ENCODE measurements around the gene PPFIA3. TPM values are rescaled to one million over a fixed set of nuclear protein-coding genes. Genes with fewer than 3 reads are reported as not detected.
A peak's percentile ranks its signal among the peaks of the same experiment; 100 is the strongest.

The PPFIA3 gene
- total and polyA plus RNA-seq, 2 donors (not counting 1 experiment from before 2014, with no cell fraction given): 0.62 to 1.3 TPM

DNA sequence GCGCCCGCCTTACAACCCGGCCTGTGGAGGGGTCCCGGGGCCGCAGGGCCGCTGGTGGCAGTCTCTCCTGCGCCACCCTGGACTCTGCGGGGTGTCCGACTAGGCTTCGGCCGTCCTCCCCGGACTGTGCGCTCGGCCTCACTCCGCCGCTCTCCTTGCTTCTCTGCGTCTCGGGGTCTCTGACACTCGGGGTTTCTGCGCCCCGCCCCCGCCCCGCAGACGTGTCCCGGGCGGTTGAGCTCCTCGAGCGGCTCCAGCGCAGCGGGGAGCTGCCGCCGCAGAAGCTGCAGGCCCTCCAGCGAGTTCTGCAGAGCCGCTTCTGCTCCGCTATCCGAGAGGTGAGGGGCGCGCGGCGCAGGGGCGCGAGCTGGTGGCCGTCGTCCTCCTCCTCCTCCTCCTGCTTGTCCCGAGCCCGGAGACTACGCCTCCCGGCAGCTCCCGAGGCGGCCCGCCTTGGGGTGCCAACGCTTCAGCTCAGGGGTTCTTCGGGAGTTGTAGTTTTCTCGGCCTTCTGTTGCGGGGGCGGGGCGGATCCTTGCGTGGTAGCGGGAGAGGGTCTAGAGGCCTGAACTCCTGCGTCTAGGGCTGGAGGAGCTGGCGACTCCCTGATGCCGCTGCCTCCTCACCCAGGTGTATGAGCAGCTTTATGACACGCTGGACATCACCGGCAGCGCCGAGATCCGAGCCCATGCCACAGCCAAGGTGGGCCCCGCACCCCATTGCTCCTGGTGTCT, 4.5 kb upstream of the PPFIA3 start:
- peak; percentile 46 to 55 for DNase-seq (ENCODE audit: low read depth in 2 of 2)
- Histone ChIP-seq H3K27ac (ENCODE audit: insufficient read depth, low read length) (peak overlapping the region; percentile 18), H4K20me1 (ENCODE audit: control insufficient read depth, extremely low read depth, insufficient read depth, low read length) (no peaks in the 10 kb centered on the region)

DNA sequence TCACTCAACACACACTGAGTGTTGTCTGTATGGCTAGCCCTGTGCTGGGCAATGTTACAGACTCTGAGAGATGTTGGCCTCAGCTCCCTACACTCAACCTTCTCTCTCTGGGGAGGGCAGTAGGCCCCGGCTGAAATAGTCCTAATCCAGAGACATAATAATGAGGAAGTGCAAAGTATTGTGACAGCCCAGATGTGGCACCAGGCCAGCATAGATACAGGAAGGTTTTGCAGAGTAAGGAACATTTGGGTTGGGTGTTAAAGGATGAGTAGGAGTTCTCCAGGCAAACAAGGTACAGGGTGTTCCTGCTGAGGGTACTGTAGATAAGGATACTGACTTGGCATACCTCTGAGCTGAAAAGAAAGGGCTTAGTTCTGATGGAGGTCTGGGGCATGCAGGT, 2.8 kb upstream of the PPFIA3 start:
- H3K4me2 ChIP-seq (ENCODE audit: extremely low read depth, insufficient read depth, low read length): no peak overlapping the region
- TF ChIP-seq, protein P1, sequence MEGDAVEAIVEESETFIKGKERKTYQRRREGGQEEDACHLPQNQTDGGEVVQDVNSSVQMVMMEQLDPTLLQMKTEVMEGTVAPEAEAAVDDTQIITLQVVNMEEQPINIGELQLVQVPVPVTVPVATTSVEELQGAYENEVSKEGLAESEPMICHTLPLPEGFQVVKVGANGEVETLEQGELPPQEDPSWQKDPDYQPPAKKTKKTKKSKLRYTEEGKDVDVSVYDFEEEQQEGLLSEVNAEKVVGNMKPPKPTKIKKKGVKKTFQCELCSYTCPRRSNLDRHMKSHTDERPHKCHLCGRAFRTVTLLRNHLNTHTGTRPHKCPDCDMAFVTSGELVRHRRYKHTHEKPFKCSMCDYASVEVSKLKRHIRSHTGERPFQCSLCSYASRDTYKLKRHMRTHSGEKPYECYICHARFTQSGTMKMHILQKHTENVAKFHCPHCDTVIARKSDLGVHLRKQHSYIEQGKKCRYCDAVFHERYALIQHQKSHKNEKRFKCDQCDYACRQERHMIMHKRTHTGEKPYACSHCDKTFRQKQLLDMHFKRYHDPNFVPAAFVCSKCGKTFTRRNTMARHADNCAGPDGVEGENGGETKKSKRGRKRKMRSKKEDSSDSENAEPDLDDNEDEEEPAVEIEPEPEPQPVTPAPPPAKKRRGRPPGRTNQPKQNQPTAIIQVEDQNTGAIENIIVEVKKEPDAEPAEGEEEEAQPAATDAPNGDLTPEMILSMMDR (conservative IDR thresholded peaks at IDR 0.05 in 1 of 2, IDR thresholded peaks at IDR 0.05 in 1 of 2; ENCODE audit: low read depth in 1 of 2, low read length in 2 of 2): no peak
- no peak for TF ChIP-seq EZH2 (IDR thresholded peaks at IDR 0.05; ENCODE audit: low read length, missing control alignments)
- peaks cover 13% of the 10 kb centered on the region for H3K27me3 ChIP-seq (ENCODE audit: control insufficient read depth, insufficient read depth, low read length)
- no peak overlapping the region for H3K9ac ChIP-seq (ENCODE audit: insufficient read depth, low read length)
- H3K9me3 ChIP-seq (ENCODE audit: control insufficient read depth, insufficient read depth, low read depth, low read length): no peaks in the 10 kb centered on the region
- no peaks in the 10 kb centered on the region for H4K20me1 ChIP-seq (ENCODE audit: control insufficient read depth, extremely low read depth, insufficient read depth, low read length)
- no peak overlapping the region for H3K4me3 ChIP-seq (replicated peaks in 1 of 4; ENCODE audit: control extremely low read depth in 1 of 4, insufficient read depth in 1 of 4, low read depth in 3 of 4, low read length in 4 of 4)
- no peak overlapping the region for H3K27ac ChIP-seq (ENCODE audit: insufficient read depth, low read length)
- H2AFZ ChIP-seq (ENCODE audit: low read length): no peak overlapping the region
- no peak for DNase-seq (ENCODE audit: low read depth in 2 of 2)
- H3K4me1 ChIP-seq (ENCODE audit: control insufficient read depth, extremely low read depth, insufficient read depth, low read length): peaks cover 9% of the 10 kb centered on the region
- no peaks in the 10 kb centered on the region for H3K36me3 ChIP-seq (ENCODE audit: control insufficient read depth, insufficient read depth, low read length)
- H3K79me2 ChIP-seq (ENCODE audit: control insufficient read depth, insufficient read depth, low read length): no peaks in the 10 kb centered on the region

More for the DNA sequence above, 4.5 kb upstream of the PPFIA3 start:
- H3K9me3 ChIP-seq (ENCODE audit: control insufficient read depth, insufficient read depth, low read depth, low read length): no peaks in the 10 kb centered on the region
- H3K4me3 ChIP-seq (replicated peaks in 1 of 4; ENCODE audit: control extremely low read depth in 1 of 4, insufficient read depth in 1 of 4, low read depth in 3 of 4, low read length in 4 of 4): peak overlapping the region; percentile 47 to 70 (median 65)
- peak overlapping the region; percentile 54 for H2AFZ ChIP-seq (ENCODE audit: low read length)
- no peak for TF ChIP-seq EZH2 (IDR thresholded peaks at IDR 0.05; ENCODE audit: low read length, missing control alignments)
- TF ChIP-seq, protein P1 (conservative IDR thresholded peaks at IDR 0.05 in 1 of 2, IDR thresholded peaks at IDR 0.05 in 1 of 2; ENCODE audit: low read depth in 1 of 2, low read length in 2 of 2): no peak
- H3K4me1 ChIP-seq (ENCODE audit: control insufficient read depth, extremely low read depth, insufficient read depth, low read length): peaks cover 8% of the 10 kb centered on the region
- peak overlapping the region; percentile 58 for H3K9ac ChIP-seq (ENCODE audit: insufficient read depth, low read length)
- H3K79me2 ChIP-seq (ENCODE audit: control insufficient read depth, insufficient read depth, low read length): no peaks in the 10 kb centered on the region
- H3K36me3 ChIP-seq (ENCODE audit: control insufficient read depth, insufficient read depth, low read length): no peaks in the 10 kb centered on the region
- H3K27me3 ChIP-seq (ENCODE audit: control insufficient read depth, insufficient read depth, low read length): no peaks in the 10 kb centered on the region
- peak overlapping the region; percentile 62 for H3K4me2 ChIP-seq (ENCODE audit: extremely low read depth, insufficient read depth, low read length)

GRCh38 chr19:49117677-49118564, 1.4 kb upstream of the PPFIA3 start:
- peaks cover 13% of the 10 kb centered on the region for H3K27me3 ChIP-seq (ENCODE audit: control insufficient read depth, insufficient read depth, low read length)
- no peak overlapping the region for H3K27ac ChIP-seq (ENCODE audit: insufficient read depth, low read length)
- TF ChIP-seq, protein P1 (conservative IDR thresholded peaks at IDR 0.05 in 1 of 2, IDR thresholded peaks at IDR 0.05 in 1 of 2; ENCODE audit: low read depth in 1 of 2, low read length in 2 of 2): no peak
- TF ChIP-seq EZH2 (IDR thresholded peaks at IDR 0.05; ENCODE audit: low read length, missing control alignments): no peak
- H3K4me3 ChIP-seq (replicated peaks in 1 of 4; ENCODE audit: control extremely low read depth in 1 of 4, insufficient read depth in 1 of 4, low read depth in 3 of 4, low read length in 4 of 4): peak overlapping the region; percentile 21 to 76 (median 50)
- no peak overlapping the region for H2AFZ ChIP-seq (ENCODE audit: low read length)
- no peak for DNase-seq (ENCODE audit: low read depth in 2 of 2)
- H4K20me1 ChIP-seq (ENCODE audit: control insufficient read depth, extremely low read depth, insufficient read depth, low read length): no peaks in the 10 kb centered on the region
- peak overlapping the region; percentile 38 for H3K4me2 ChIP-seq (ENCODE audit: extremely low read depth, insufficient read depth, low read length)
- no peaks in the 10 kb centered on the region for H3K9me3 ChIP-seq (ENCODE audit: control insufficient read depth, insufficient read depth, low read depth, low read length)
- H3K36me3 ChIP-seq (ENCODE audit: control insufficient read depth, insufficient read depth, low read length): no peaks in the 10 kb centered on the region
- H3K9ac ChIP-seq (ENCODE audit: insufficient read depth, low read length): no peak overlapping the region
- H3K79me2 ChIP-seq (ENCODE audit: control insufficient read depth, insufficient read depth, low read length): no peaks in the 10 kb centered on the region
- peaks cover 9% of the 10 kb centered on the region for H3K4me1 ChIP-seq (ENCODE audit: control insufficient read depth, extremely low read depth, insufficient read depth, low read length)

Data from fibroblast of lung (primary cell).